ENCODE data around the gene TAS2R40.

Gene TAS2R40

DNA sequence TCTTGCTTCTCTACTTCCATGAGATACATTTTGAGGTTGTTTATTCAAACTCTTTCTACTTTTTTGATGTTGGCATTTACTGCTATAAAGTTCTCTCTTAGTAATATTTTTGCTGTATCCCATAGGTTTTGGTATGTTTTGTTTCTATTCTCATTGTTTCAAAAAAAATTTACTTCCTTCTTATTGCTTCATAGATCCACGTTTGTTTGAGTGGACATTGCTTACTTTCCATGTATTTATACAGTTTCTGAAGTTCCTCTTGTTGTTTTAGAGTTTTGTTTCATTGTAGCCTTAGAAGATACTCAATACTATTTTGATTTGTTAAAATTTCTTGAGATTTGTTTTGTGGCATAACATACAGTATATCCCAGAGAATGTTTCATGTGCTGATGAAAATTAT, 13.7 kb downstream of the TAS2R40 start:
- Mint-ChIP-seq H3K27ac (no peak overlapping the region), H3K4me3 (no peak overlapping the region), H3K27me3 (ENCODE audit: low read depth, poor library complexity) (peaks cover 29% of the 10 kb centered on the region), H3K36me3 (ENCODE audit: low read depth) (peaks cover 13% of the 10 kb centered on the region), H3K9me3 (peaks cover 47% of the 10 kb centered on the region), H3K4me1 (peaks cover 5% of the 10 kb centered on the region)
- TF ChIP-seq, protein P1, sequence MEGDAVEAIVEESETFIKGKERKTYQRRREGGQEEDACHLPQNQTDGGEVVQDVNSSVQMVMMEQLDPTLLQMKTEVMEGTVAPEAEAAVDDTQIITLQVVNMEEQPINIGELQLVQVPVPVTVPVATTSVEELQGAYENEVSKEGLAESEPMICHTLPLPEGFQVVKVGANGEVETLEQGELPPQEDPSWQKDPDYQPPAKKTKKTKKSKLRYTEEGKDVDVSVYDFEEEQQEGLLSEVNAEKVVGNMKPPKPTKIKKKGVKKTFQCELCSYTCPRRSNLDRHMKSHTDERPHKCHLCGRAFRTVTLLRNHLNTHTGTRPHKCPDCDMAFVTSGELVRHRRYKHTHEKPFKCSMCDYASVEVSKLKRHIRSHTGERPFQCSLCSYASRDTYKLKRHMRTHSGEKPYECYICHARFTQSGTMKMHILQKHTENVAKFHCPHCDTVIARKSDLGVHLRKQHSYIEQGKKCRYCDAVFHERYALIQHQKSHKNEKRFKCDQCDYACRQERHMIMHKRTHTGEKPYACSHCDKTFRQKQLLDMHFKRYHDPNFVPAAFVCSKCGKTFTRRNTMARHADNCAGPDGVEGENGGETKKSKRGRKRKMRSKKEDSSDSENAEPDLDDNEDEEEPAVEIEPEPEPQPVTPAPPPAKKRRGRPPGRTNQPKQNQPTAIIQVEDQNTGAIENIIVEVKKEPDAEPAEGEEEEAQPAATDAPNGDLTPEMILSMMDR (IDR thresholded peaks at IDR 0.05) = no peak
- no peak for DNase-seq

DNA sequence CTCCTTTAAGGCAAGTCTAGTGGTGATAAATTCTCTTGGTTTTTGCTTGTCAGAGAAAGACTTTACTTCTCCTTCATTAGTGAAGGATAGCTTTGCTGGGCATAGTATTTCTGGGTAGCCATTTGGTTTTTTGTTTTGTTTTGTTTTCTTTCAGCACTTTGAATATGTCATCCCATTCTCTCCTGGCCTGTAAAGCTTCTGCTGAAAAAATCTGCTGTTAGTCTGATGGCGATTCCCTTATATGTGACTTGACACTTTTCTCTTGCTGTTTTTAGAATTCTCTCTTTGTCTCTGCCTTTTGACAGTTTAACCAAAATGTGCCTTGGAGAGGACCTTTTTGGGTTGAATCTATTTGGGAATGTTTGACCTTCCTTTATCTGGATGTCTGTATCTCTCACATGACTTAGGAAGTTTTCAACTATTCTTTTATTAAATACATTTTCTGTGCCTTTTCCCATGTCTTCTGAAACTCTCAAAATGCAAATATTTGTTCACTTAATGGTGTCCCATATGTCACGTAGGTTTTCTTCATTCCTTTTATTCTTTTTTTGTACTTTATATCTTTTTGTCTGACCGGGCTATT, 14.7 kb downstream of the TAS2R40 start:
- Mint-ChIP-seq H3K9me3 (peaks cover 47% of the 10 kb centered on the region), H3K36me3 (ENCODE audit: low read depth) (peaks cover 13% of the 10 kb centered on the region), H3K4me1 (peaks cover 11% of the 10 kb centered on the region), H3K4me3 (no peak overlapping the region), H3K27ac (no peak overlapping the region), H3K27me3 (ENCODE audit: low read depth, poor library complexity) (peaks cover 33% of the 10 kb centered on the region)
- TF ChIP-seq, protein P1 (IDR thresholded peaks at IDR 0.05) = no peak
- DNase-seq = no peak

DNA sequence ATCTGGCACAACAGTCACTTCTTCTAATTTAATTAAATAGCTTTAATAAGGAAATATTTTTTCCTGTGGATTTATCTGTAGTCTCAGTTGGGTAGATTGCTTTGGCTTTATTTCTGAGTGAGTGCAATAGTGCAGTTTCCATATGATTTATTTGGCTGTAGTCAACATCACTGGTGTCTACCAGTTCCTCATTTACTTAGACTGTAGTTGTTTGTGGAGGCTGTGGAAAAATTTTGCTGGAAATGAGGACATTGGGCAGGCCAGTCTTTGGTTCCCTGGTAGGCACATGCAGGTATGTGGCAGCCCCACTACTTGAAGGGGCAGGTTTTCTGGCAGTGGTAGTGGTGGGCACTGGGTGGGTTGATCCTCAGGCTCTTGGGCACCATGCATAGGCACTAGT, 15.5 kb downstream of the TAS2R40 start:
- no peak overlapping the region for H3K27ac Mint-ChIP-seq
- no peak for DNase-seq
- peaks cover 47% of the 10 kb centered on the region for H3K9me3 Mint-ChIP-seq
- H3K36me3 Mint-ChIP-seq (ENCODE audit: low read depth) = peaks cover 13% of the 10 kb centered on the region
- H3K27me3 Mint-ChIP-seq (ENCODE audit: low read depth, poor library complexity) = peaks cover 37% of the 10 kb centered on the region
- TF ChIP-seq, protein P1 (IDR thresholded peaks at IDR 0.05) = no peak
- peaks cover 20% of the 10 kb centered on the region for H3K4me1 Mint-ChIP-seq
- H3K4me3 Mint-ChIP-seq = no peak overlapping the region

DNA sequence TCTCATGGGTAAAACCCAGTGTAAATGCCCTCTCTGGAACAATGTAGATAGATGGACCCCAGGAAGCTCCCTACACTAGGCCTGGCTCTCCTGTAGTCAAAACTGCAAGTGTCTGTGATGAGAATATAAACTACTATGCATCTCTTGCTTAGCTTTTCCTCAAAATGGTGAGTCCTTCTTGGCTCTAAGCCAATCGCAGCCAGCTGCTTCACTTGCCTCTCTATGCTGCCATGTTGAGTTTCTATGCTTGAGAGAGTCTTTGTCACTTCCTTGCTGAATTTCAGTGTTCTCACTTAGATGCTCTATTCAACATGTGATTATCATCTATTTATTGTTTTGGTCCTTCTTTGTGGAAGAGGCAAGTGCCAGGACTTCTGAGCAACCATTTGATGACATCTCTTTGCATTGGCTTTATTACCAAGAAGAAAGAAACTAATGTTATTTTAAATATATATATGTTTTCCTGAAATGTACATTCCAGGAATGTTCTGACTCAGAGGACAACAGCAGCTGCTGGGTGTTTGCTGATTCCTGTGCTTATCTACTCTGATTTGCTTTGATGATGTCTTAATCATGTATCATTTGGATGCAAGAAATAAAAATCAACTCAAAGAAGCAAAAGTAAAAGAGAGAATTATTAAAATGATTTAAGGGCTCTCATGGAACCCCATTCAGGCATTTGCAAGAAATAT, 16.6 kb downstream of the TAS2R40 start:
- peaks cover 44% of the 10 kb centered on the region for H3K9me3 Mint-ChIP-seq
- H3K27me3 Mint-ChIP-seq (ENCODE audit: low read depth, poor library complexity) = peaks cover 32% of the 10 kb centered on the region
- H3K36me3 Mint-ChIP-seq (ENCODE audit: low read depth) = peaks cover 13% of the 10 kb centered on the region
- no peak for DNase-seq
- H3K4me3 Mint-ChIP-seq = no peak overlapping the region
- no peak overlapping the region for H3K27ac Mint-ChIP-seq
- TF ChIP-seq, protein P1 (IDR thresholded peaks at IDR 0.05) = no peak
- H3K4me1 Mint-ChIP-seq = peaks cover 29% of the 10 kb centered on the region

DNA sequence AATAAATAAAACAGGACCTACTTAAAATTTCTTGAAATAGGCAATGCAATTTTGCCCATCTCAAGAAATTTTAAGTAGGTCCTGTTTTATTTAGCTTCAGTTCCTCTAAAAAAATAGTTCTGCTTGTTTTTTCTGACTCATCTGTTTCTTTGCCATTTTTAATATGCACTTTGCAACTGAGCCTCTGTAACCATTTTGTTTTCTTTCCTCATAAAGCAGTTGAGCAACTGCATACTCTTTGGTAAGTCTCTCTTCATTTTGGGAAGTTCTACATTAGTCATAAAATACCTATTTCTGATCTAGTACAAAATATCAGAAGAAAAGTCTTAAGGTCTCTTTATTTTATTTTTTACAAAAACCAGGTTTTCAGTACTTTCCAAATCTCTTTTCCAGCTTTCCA, 18.0 kb downstream of the TAS2R40 start:
- Mint-ChIP-seq H3K4me1 (peaks cover 41% of the 10 kb centered on the region), H3K27me3 (ENCODE audit: low read depth, poor library complexity) (peaks cover 28% of the 10 kb centered on the region)

More for the DNA sequence above, 18.0 kb downstream of the TAS2R40 start:
- DNase-seq = no peak
- peaks cover 13% of the 10 kb centered on the region for H3K36me3 Mint-ChIP-seq (ENCODE audit: low read depth)
- TF ChIP-seq, protein P1 (IDR thresholded peaks at IDR 0.05) = no peak
- H3K9me3 Mint-ChIP-seq = peaks cover 34% of the 10 kb centered on the region
- no peak overlapping the region for H3K27ac Mint-ChIP-seq
- no peak overlapping the region for H3K4me3 Mint-ChIP-seq
